ENCODE measurements around the gene SORBS2.
"Not testable (repeated sequence)": the region's sequence is repeated elsewhere in the genome, so short reads cannot be mapped to it uniquely, and the experiment has no call there.

SORBS2 gene

GRCh38 chr4:185576962-185577950, 234.7 kb downstream of the SORBS2 start:
- no peak for DNase-seq

GRCh38 chr4:185576314-185576961, 235.6 kb downstream of the SORBS2 start:
- no peak for DNase-seq

- no peak for DNase-seq
These were observed 238.3 kb downstream of the SORBS2 start for GRCh38 chr4:185573651-185574199.

GRCh38 chr4:185570727-185571126, 241.3 kb downstream of the SORBS2 start:
- DNase-seq = no peak

- DNase-seq = no peak
These were observed 244.3 kb downstream of the SORBS2 start for GRCh38 chr4:185567381-185568376.

- DNase-seq = no peak
These were observed 245.0 kb downstream of the SORBS2 start for GRCh38 chr4:185566972-185567371.

- no peak for DNase-seq
These were observed 245.6 kb downstream of the SORBS2 start for GRCh38 chr4:185566425-185566824.

GRCh38 chr4:185565696-185566095, 246.3 kb downstream of the SORBS2 start:
- no peak for DNase-seq

- no peak for DNase-seq
These were observed 247.6 kb downstream of the SORBS2 start for GRCh38 chr4:185564349-185564748.

- DNase-seq = no peak
These were observed 249.5 kb downstream of the SORBS2 start for GRCh38 chr4:185562531-185562930.

GRCh38 chr4:185560316-185560715, 251.7 kb downstream of the SORBS2 start:
- no peak for DNase-seq

- DNase-seq = no peak
These were observed 252.1 kb downstream of the SORBS2 start for GRCh38 chr4:185559915-185560281.

GRCh38 chr4:185559251-185559914, 252.6 kb downstream of the SORBS2 start:
- DNase-seq = not testable (repeated sequence)

GRCh38 chr4:185554365-185555126, 257.4 kb downstream of the SORBS2 start:
- DNase-seq = no peak

GRCh38 chr4:185552254-185552653, 259.7 kb downstream of the SORBS2 start:
- DNase-seq = no peak

- DNase-seq = no peak
These were observed 261.1 kb downstream of the SORBS2 start for GRCh38 chr4:185550933-185551332.

GRCh38 chr4:185549095-185549639, 262.8 kb downstream of the SORBS2 start:
- no peak for DNase-seq

- no peak for DNase-seq
These were observed 263.4 kb downstream of the SORBS2 start for GRCh38 chr4:185548587-185548986.

- DNase-seq = no peak
These were observed 265.7 kb downstream of the SORBS2 start for GRCh38 chr4:185546335-185546734.

- DNase-seq = no peak
These were observed 269.2 kb downstream of the SORBS2 start for GRCh38 chr4:185542626-185543315.

Data from NK-92 treated with Interleukin-12 subunit alpha and Interleukin-12 subunit beta, amount 100 ng/mL, for 24 hours (cell line).